HL-60 (cell line): ENCODE results near the gene MS4A18.

ENCODE experiments used
- DNase-seq, 2 experiments: peaks; one replicate each; pipeline ENCODE4 v3.0.0-alpha.2; 2010 to 2020; ENCODE audit warnings: low read depth in 1 of 2, low spot score in 1 of 2
- H3K27ac ChIP-seq: fragments of 250-450 bp; sonication (Bioruptor Pico); replicated peaks from 2 replicates; pipeline ENCODE4 v1.5.1; 2020; ENCODE audit warnings: mild to moderate bottlenecking, moderate library complexity
- H3K27me3 ChIP-seq: fragments of 250-450 bp; sonication (Bioruptor Pico); 2 replicates; pipeline ENCODE4 v1.5.1; 2021; ENCODE audit warnings: mild to moderate bottlenecking, moderate library complexity; ENCODE audit not compliant: insufficient read depth, poor library complexity, severe bottlenecking
- H3K4me3 ChIP-seq: replicated peaks from 2 replicates; pipeline ENCODE4 v1.5.1; 2011; ENCODE audit warnings: mild to moderate bottlenecking, control low read depth, low read length; ENCODE audit not compliant: insufficient read depth
- GABPA ChIP-seq: IDR thresholded peaks from 2 replicates; pipeline ENCODE4 v1.6.1; 2012; ENCODE audit warnings: low read depth
- POLR2AphosphoS5 ChIP-seq: IDR thresholded peaks from 2 replicates; pipeline ENCODE4 v1.6.1; 2012; ENCODE audit warnings: low read depth
- SPI1 ChIP-seq: IDR thresholded peaks from 2 replicates; pipeline ENCODE4 v1.6.1; 2012; ENCODE audit warnings: low read depth, mild to moderate bottlenecking, borderline replicate concordance
- TF ChIP-seq, protein P1 (sequence below): IDR thresholded peaks from one replicate; pipeline ENCODE4 v1.5.1; 2011; ENCODE audit warnings: low read length, control low read depth, inconsistent platforms; ENCODE audit not compliant: insufficient read depth
- TF ChIP-seq, protein P2 (sequence below): IDR thresholded peaks from 2 replicates; pipeline ENCODE4 v1.6.1; 2012; ENCODE audit warnings: low read depth; ENCODE audit not compliant: insufficient replicate concordance

The MS4A18 gene

GRCh38 chr11:60731586-60731985 lies 7.1 kb downstream of the MS4A18 start:
- no peak overlapping the region for H3K27ac ChIP-seq
- no peaks in the 10 kb centered on the region for H3K27me3 ChIP-seq
- TF ChIP-seq, protein P1, sequence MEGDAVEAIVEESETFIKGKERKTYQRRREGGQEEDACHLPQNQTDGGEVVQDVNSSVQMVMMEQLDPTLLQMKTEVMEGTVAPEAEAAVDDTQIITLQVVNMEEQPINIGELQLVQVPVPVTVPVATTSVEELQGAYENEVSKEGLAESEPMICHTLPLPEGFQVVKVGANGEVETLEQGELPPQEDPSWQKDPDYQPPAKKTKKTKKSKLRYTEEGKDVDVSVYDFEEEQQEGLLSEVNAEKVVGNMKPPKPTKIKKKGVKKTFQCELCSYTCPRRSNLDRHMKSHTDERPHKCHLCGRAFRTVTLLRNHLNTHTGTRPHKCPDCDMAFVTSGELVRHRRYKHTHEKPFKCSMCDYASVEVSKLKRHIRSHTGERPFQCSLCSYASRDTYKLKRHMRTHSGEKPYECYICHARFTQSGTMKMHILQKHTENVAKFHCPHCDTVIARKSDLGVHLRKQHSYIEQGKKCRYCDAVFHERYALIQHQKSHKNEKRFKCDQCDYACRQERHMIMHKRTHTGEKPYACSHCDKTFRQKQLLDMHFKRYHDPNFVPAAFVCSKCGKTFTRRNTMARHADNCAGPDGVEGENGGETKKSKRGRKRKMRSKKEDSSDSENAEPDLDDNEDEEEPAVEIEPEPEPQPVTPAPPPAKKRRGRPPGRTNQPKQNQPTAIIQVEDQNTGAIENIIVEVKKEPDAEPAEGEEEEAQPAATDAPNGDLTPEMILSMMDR: no peak
- TF ChIP-seq, protein P2, sequence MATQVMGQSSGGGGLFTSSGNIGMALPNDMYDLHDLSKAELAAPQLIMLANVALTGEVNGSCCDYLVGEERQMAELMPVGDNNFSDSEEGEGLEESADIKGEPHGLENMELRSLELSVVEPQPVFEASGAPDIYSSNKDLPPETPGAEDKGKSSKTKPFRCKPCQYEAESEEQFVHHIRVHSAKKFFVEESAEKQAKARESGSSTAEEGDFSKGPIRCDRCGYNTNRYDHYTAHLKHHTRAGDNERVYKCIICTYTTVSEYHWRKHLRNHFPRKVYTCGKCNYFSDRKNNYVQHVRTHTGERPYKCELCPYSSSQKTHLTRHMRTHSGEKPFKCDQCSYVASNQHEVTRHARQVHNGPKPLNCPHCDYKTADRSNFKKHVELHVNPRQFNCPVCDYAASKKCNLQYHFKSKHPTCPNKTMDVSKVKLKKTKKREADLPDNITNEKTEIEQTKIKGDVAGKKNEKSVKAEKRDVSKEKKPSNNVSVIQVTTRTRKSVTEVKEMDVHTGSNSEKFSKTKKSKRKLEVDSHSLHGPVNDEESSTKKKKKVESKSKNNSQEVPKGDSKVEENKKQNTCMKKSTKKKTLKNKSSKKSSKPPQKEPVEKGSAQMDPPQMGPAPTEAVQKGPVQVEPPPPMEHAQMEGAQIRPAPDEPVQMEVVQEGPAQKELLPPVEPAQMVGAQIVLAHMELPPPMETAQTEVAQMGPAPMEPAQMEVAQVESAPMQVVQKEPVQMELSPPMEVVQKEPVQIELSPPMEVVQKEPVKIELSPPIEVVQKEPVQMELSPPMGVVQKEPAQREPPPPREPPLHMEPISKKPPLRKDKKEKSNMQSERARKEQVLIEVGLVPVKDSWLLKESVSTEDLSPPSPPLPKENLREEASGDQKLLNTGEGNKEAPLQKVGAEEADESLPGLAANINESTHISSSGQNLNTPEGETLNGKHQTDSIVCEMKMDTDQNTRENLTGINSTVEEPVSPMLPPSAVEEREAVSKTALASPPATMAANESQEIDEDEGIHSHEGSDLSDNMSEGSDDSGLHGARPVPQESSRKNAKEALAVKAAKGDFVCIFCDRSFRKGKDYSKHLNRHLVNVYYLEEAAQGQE: no peak
- TF ChIP-seq GABPA (no peak), SPI1 (no peak), POLR2AphosphoS5 (no peak)
- no peak for DNase-seq
- no peak overlapping the region for H3K4me3 ChIP-seq

GRCh38 chr11:60734279-60734678 lies 9.8 kb downstream of the MS4A18 start:
- no peak for DNase-seq
- no peak overlapping the region for H3K27ac ChIP-seq
- H3K27me3 ChIP-seq: no peaks in the 10 kb centered on the region
- no peak for TF ChIP-seq POLR2AphosphoS5
- no peak for TF ChIP-seq SPI1
- TF ChIP-seq, protein P1: no peak
- no peak for TF ChIP-seq GABPA
- TF ChIP-seq, protein P2: no peak
- H3K4me3 ChIP-seq: no peak overlapping the region

- TF ChIP-seq, protein P2: no peak
- TF ChIP-seq, protein P1: no peak
- TF ChIP-seq POLR2AphosphoS5: no peak
- no peak for TF ChIP-seq GABPA
- TF ChIP-seq SPI1: no peak
- H3K4me3 ChIP-seq: no peak overlapping the region
- DNase-seq: no peak
- H3K27ac ChIP-seq: no peak overlapping the region
- H3K27me3 ChIP-seq: no peaks in the 10 kb centered on the region
These were observed 14.6 kb downstream of the MS4A18 start for GRCh38 chr11:60739114-60739513.
